ENCODE results near the gene VAX1. TPM values are rescaled to one million over a fixed set of nuclear protein-coding genes. Genes with fewer than 3 reads are reported as not detected.

Gene VAX1
- total RNA-seq, 1 experiment from 2014 or later: not detected

DNA sequence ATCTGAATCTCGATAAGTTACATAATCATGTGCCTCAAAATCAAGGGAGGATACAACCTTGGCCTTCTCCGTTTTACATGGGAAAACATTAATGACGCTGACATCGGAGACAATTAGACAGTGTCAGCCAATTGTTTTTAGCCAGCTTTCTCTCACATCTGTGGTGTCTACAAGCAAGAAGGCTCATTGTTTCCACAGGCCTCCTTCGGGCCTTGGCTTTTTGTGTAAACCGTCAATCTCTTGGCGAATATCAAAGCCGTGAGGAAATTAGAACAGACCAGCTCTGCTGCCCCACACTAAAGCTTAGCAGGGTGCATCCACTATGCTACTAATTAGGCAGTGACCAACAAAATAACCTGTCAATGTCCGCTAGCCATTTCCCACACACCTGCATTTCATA, 43.2 kb downstream of the VAX1 start:
- Histone ChIP-seq H3K36me3 (ENCODE audit: control insufficient read depth in 1 of 2, insufficient read depth in 2 of 2, low read length in 2 of 2) (no peaks in the 10 kb centered on the region), H3K4me1 (ENCODE audit: control insufficient read depth in 1 of 2, insufficient read depth in 2 of 2, low read length in 2 of 2) (no peaks in the 10 kb centered on the region), H2AFZ (ENCODE audit: low read depth, low read length, poor library complexity, severe bottlenecking) (no peak overlapping the region), H3K27me3 (ENCODE audit: insufficient read depth, low read length) (no peaks in the 10 kb centered on the region), H3K79me2 (ENCODE audit: insufficient read depth, low read length) (no peaks in the 10 kb centered on the region), H3K4me2 (ENCODE audit: low read length) (no peak overlapping the region), H3K4me3 (replicated peaks in 1 of 2; ENCODE audit: low read depth in 1 of 2, low read length in 2 of 2) (no peak overlapping the region), H3K9ac (ENCODE audit: low read length) (no peak overlapping the region), H3K9me3 (ENCODE audit: control insufficient read depth in 1 of 2, insufficient read depth in 1 of 2, low read depth in 1 of 2, low read length in 2 of 2) (no peaks in the 10 kb centered on the region), H4K20me1 (ENCODE audit: insufficient read depth) (no peaks in the 10 kb centered on the region), H3K9me2 (ENCODE audit: insufficient read depth) (no peaks in the 10 kb centered on the region), H3K27ac (ENCODE audit: low read depth, low read length) (no peak overlapping the region)
- intact Hi-C loops (cut with micrococcal nuclease): no loop called here
- no TSS peak for BruUV-seq (replicated peaks)
- ChIA-PET POLR2A (no interaction called here), CTCF (no interaction called here), RAD21 (ENCODE audit: low non-redundant PET in 1 of 2, low total read pairs in 2 of 2, uncharacterized antibody in 2 of 2, unreplicated experiment in 2 of 2) (no interaction called here)
- DNase-seq (ENCODE audit: low read depth, low spot score): no peak
- ATAC-seq: no peak
- TF ChIP-seq POLR2AphosphoS5 (IDR thresholded peaks at IDR 0.05; ENCODE audit: low read depth, low read length) (no peak), CBX3 (IDR thresholded peaks at IDR 0.05; ENCODE audit: low read depth) (no peak), CEBPB (IDR thresholded peaks at IDR 0.05; ENCODE audit: low read depth) (no peak), ZNF274 (IDR thresholded peaks at IDR 0.05; ENCODE audit: low read depth, low read length) (no peak), RAD21 (IDR thresholded peaks at IDR 0.05; ENCODE audit: low read depth) (no peak), YY1 (IDR thresholded peaks at IDR 0.05; ENCODE audit: extremely low read depth, insufficient replicate concordance, low read depth, low read length) (no peak), ELF1 (IDR thresholded peaks at IDR 0.05; ENCODE audit: borderline replicate concordance, low read depth) (no peak), CTCF (IDR thresholded peaks at IDR 0.05 in 2 of 3, conservative IDR thresholded peaks at IDR 0.05 in 1 of 3; ENCODE audit: borderline replicate concordance in 1 of 3, insufficient read depth in 1 of 3, low read depth in 2 of 3, low read length in 2 of 3) (no peak), EZH2phosphoT487 (IDR thresholded peaks at IDR 0.05; ENCODE audit: borderline replicate concordance) (no peak), SP1 (IDR thresholded peaks at IDR 0.05; ENCODE audit: low read depth) (no peak), EZH2 (IDR thresholded peaks at IDR 0.05) (no peak), JUND (IDR thresholded peaks at IDR 0.05) (no peak), ATF3 (IDR thresholded peaks at IDR 0.05) (no peak), POLR2A (IDR thresholded peaks at IDR 0.05; ENCODE audit: borderline replicate concordance, extremely low read depth, insufficient read depth, insufficient read length) (no peak)
- TF ChIP-seq, protein P1, sequence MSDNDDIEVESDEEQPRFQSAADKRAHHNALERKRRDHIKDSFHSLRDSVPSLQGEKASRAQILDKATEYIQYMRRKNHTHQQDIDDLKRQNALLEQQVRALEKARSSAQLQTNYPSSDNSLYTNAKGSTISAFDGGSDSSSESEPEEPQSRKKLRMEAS (IDR thresholded peaks at IDR 0.05): no peak

All from HCT116 (cell line).